Stimulated activated CD8-positive, alpha-beta memory T cell treated with anti-CD3 and anti-CD28 coated beads, Interleukin-7, amount 100 ng/mL, for 24 hours (primary cell): Measurements from ENCODE around the gene PLEKHG4B.
"Not testable (repeated sequence)": the region's sequence is repeated elsewhere in the genome, so short reads cannot be mapped to it uniquely, and the experiment has no call there.

ENCODE experiments used
- DNase-seq: peaks from one replicate; pipeline ENCODE4 v3.0.0-alpha.2; 2020; ENCODE audit warnings: low read depth

Gene PLEKHG4B

GRCh38 chr5:93221-93980, 1.4 kb downstream of the PLEKHG4B start:
- DNase-seq, result no peak

- DNase-seq, result no peak
Observed at GRCh38 chr5:94113-94892, 2.3 kb downstream of the PLEKHG4B start.

DNA sequence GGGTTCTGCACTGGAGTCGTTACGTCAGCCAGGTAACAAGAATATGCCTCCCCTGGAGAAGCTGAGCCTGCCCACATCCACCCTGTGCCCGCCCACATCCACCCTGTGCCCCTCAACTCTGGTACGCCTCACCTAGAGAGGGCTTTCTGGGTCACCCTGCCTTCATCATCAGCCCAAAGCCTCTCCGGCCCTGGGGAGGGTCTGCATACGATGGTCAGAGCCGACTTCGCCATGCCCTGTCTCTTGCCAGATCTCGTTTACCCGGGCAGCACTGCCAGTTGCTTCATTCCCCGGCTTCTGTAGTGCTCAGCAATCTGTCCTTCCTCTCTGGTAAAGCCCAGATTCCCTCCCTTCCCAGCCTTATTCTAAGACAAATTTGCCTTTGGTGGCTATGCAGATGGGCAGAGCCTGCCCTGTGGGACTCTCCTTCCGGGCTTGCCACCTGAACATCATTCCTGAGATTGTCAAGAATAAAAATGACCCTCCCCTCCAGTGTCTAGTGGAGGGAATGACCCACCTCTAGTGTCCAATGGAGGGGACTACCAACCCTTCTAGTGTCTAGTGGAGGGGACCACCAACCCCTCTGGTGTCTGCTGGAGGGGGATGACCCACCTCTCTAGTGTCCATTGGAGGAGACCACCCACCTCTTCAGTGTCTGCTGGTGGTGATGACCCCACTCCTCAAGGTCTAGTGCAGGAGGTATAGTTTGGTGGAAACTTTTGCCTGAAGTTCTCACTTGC, 3.4 kb downstream of the PLEKHG4B start:
- no peak for DNase-seq

DNA sequence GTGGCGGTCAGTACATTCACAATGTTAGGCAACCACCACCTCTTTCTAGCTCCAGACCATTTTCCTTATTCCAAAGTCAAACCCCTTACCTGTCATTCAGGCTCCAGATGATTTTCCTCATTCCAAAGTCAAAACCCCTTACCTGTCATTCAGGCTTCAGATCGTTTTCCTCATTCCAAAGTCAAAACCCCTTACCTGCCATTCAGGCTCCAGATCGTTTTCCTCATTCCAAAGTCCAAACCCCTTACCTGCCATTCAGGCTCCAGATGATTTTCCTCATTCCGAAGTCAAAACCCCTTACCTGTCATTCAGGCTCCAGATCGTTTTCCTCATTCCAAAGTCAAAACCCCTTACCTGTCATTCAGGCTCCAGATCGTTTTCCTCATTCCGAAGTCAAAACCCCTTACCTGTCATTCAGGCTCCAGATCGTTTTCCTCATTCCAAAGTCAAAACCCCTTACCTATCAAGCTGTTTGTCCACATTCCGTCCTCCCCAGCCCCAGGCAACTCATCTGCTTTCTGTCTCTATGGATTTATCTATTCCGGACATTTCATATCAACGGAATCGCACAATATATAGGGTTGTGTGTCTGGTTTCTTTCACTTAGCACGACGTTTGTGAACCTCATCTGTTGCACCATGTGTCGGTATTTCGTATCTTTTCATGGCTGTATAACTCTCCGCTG, 5.2 kb downstream of the PLEKHG4B start:
- DNase-seq, result no peak

DNA sequence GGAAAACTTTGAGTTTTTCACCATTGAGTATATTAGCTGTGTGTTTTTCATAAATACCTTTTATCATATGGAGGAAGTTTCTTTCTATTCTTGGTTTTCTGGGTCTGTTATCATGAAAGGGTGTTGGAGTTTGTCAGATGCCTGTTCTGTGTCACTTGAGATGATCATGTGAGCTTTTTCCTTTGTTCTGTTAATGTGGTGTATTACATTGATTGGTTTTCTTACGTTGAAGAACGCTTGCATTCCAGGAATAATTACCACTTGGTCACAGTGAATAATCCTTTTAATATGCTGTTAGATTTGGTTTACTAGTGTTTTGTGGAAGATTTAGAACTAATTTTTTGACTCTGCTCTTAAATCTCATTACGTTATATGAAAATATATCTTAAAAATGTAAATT, 7.8 kb downstream of the PLEKHG4B start:
- no peak for DNase-seq

DNA sequence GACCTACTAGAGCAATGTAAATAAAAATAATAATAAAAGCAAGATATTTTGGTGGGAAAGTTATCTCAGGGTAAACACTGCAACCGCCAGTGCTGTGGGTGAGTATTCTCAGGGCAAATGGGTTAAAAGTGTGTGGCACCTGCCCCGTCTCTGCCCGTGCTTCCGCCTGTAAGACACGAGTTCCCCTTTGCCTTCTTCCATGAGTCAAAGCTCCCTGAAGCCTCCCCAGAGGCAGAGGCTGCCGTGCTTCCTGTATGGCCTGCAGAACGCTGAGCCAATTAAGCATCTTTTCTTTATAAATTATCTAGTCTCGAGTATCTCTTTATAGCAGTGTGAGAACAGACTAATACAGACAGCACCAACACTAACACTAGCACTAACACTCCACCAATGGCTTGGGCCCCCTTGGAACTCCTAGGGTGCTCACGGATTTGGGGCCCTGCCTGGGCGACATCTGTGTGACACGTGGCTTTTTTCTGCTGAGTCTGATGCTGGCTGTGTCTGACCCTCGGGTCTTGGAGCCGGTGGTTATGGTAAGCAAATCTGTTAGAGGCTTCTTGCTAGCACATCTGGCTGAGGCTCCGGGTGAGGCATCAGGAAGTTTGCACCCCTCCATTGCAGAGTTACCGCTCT, 10.6 kb downstream of the PLEKHG4B start:
- DNase-seq, result no peak

- DNase-seq, result not testable (repeated sequence)
Observed at GRCh38 chr5:104106-104505, 12.1 kb downstream of the PLEKHG4B start.

DNA sequence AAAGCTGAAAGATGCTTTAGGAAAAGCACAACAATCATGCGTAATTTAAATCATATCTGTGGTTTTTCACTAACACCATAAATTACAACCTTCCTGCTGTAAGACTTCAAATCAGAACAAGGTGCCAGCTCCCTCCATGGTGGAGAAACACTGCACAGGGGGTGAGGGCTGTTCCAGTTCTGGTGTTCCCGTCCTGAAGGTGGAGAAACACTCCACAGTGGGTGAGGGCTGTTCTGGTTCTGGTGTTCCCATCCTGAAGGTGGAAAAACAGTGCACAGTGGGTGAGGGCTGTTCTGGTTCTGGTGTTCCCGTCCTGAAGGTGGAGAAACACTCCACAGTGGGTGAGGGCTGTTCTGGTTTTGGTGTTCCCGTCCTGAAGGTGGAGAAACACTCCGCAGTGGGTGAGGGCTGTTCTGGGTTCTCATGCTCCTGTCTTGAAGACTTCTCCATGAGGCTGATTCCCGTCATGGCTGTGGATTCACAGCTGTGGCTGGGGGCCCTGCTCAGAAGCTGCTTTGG, 12.9 kb downstream of the PLEKHG4B start:
- DNase-seq, result no peak

DNA sequence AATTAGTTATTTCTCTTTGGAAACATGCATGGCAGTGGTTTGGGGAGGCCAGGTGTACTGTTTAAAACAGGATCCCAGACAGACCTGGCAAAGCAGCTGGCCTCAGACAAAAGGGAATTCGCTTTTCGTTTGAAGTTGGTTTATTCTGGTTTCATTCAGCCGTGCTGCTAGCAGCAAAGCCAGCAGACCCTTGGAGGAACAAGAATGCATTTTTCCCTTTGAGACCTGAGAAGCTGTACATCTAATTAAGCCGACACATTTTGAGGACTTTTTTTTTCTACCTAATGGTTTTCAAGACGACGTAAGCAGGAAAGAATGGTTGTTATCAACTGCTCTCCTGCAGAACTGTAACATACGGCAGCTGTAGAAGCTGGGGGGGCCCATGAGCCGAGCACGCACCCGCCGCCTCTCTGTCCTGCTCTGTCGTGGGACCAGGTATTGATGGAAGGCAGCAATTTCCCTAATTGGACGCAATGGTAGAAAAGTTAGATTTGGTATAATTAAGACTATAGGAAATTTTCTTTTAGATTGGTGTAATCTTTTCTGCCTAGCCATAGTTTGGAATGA, 13.6 kb downstream of the PLEKHG4B start:
- no peak for DNase-seq

GRCh38 chr5:106587-106986, 14.6 kb downstream of the PLEKHG4B start:
- DNase-seq, result no peak

DNA sequence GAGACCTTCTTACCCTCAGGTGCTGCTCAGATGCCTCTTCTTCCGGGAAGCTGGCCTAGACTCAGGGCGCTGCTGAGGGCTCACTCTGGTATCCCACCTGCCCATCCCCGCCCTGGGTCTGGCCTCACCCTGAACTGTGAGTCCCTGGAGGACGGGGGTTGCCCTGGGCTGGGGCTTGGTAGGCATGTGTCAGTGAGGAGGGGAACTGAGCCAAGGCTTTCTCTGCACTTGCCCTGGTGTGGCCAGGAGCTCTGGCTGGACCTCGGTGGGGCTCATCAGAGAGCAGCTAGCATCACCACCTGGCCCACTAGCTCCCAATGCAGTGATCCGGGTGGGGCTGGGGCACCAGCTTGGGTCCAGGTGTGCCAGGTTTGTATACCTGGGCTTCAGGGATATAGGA, 15.6 kb downstream of the PLEKHG4B start:
- no peak for DNase-seq

- DNase-seq, result no peak
Observed at GRCh38 chr5:109826-110225, 17.9 kb downstream of the PLEKHG4B start.

DNA sequence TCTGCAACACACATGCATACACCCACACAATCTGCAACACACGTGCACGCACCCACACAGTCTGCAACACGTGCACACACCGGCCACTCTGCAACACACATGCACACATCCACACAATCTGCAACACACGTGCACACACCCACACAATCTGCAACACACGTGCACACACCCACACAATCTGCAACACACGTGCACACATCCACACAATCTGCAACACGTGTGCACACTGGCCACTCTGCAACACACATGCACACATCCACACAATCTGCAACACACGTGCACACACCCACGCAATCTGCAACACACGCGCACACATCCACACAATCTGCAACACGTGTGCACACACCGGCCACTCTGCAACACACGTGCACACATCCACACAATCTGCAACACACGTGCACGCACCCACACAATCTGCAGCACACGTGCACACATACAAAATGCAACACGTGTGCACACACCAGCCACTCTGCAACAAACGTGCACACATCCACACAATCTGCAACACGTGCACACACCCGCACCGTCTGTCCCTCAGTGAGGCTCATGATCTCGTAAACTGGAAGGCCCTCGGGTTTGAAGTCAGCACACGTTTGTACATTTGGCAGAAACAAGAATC, 18.4 kb downstream of the PLEKHG4B start:
- DNase-seq, result no peak

GRCh38 chr5:111171-111570, 19.2 kb downstream of the PLEKHG4B start:
- no peak for DNase-seq

GRCh38 chr5:119486-120097, 27.6 kb downstream of the PLEKHG4B start:
- no peak for DNase-seq

GRCh38 chr5:121432-121831, 29.5 kb downstream of the PLEKHG4B start:
- no peak for DNase-seq

GRCh38 chr5:125815-126214, 33.8 kb downstream of the PLEKHG4B start:
- no peak for DNase-seq

DNA sequence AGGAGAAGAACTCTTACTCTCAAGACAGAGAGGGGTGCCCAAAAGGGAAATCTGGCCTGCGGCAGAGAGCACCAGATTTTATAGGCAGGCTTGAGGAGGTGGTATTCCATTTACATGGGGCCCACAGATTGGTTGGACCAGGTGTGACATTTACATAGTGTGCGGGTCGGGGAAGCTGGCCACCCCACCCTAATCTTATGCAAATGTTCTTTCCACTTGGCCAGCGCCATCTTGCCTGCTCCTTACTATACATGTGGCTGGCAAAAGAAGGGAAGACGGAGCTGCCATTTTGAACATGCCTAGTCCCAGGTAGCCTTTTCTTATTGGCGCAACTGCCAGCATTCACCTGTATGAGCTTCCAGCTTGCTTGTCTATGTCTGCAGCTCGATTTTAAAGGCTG, 34.8 kb downstream of the PLEKHG4B start:
- no peak for DNase-seq

- DNase-seq, result no peak
Observed at GRCh38 chr5:127886-128285, 35.9 kb downstream of the PLEKHG4B start.

GRCh38 chr5:128446-128845, 36.5 kb downstream of the PLEKHG4B start:
- DNase-seq, result no peak
